ENCODE measurements around the gene ADARB1. TPM values are rescaled to one million over a fixed set of nuclear protein-coding genes. Genes with fewer than 3 reads are reported as not detected.

ADARB1 gene
- polyA plus RNA-seq, 1 of the 3 experiments (the other 2 are of a cell fraction): 7.8 TPM

- H3K36me3 ChIP-seq (replicated peaks in 1 of 2; ENCODE audit: control insufficient read depth in 1 of 2, insufficient read depth in 2 of 2, low read length in 1 of 2): peaks cover 0 to 11% of the 10 kb centered on the region in 2 experiments
- no peak for TF ChIP-seq GABPA (IDR thresholded peaks at IDR 0.05; ENCODE audit: low read depth)
- no peak for TF ChIP-seq EZH2phosphoT487 (IDR thresholded peaks at IDR 0.05; ENCODE audit: borderline replicate concordance, low read depth)
- no peak for TF ChIP-seq YY1 (IDR thresholded peaks at IDR 0.05; ENCODE audit: low read depth)
- no peak for TF ChIP-seq RFX5 (IDR thresholded peaks at IDR 0.05; ENCODE audit: low read length)
- TF ChIP-seq GATA2 (CRISPR knock-in tag; IDR thresholded peaks at IDR 0.05): no peak
- no peak for TF ChIP-seq RXRA (IDR thresholded peaks at IDR 0.05; ENCODE audit: borderline replicate concordance, low read depth)
- TF ChIP-seq TCF12 (IDR thresholded peaks at IDR 0.05): no peak
- TF ChIP-seq PBX3 (IDR thresholded peaks at IDR 0.05): no peak
- TF ChIP-seq, protein P1, sequence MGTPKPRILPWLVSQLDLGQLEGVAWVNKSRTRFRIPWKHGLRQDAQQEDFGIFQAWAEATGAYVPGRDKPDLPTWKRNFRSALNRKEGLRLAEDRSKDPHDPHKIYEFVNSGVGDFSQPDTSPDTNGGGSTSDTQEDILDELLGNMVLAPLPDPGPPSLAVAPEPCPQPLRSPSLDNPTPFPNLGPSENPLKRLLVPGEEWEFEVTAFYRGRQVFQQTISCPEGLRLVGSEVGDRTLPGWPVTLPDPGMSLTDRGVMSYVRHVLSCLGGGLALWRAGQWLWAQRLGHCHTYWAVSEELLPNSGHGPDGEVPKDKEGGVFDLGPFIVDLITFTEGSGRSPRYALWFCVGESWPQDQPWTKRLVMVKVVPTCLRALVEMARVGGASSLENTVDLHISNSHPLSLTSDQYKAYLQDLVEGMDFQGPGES (IDR thresholded peaks at IDR 0.05; ENCODE audit: low read depth, low read length): no peak
- no peak for TF ChIP-seq MEF2A (IDR thresholded peaks at IDR 0.05; ENCODE audit: borderline replicate concordance, low read depth)
- no peak for TF ChIP-seq ELF1 (IDR thresholded peaks at IDR 0.05)
- no peak for TF ChIP-seq FOXM1 (IDR thresholded peaks at IDR 0.05; ENCODE audit: low read depth)
- TF ChIP-seq FOXJ3 (CRISPR knock-in tag; IDR thresholded peaks at IDR 0.05): no peak
- TF ChIP-seq ZBTB33 (IDR thresholded peaks at IDR 0.05; ENCODE audit: borderline replicate concordance, low read depth): no peak
- no peak for TF ChIP-seq EP300 (IDR thresholded peaks at IDR 0.05; ENCODE audit: borderline replicate concordance in 1 of 2, low read depth in 1 of 2, low read length in 1 of 2)
- TF ChIP-seq POLR2AphosphoS5 (IDR thresholded peaks at IDR 0.05; ENCODE audit: low read depth, low read length): no peak
- TF ChIP-seq USF2 (IDR thresholded peaks at IDR 0.05; ENCODE audit: borderline replicate concordance, low read depth, low read length): no peak
- no peak for TF ChIP-seq TAF1 (IDR thresholded peaks at IDR 0.05; ENCODE audit: borderline replicate concordance, low read depth, low read length)
- ChIA-PET POLR2A (no interaction called here), CTCF (interaction anchor here (1.1 to 12.0 kb wide), 3 partner anchors 15 to 93 kb away, joined by 3 to 117 read pairs (median 4); no protein-coding TSS in a partner anchor)
- no peaks in the 10 kb centered on the region for H3K79me2 ChIP-seq (ENCODE audit: insufficient read depth)
- DNase-seq: no peak
- no peaks in the 10 kb centered on the region for H3K9me2 ChIP-seq
- no peaks in the 10 kb centered on the region for H3K27me3 ChIP-seq (ENCODE audit: insufficient read depth)
- H3K9ac ChIP-seq: no peak overlapping the region
- H2AFZ ChIP-seq (ENCODE audit: low read depth): no peak overlapping the region
- H3K27ac ChIP-seq (ENCODE audit: low read depth in 2 of 2, low read length in 1 of 2): no peak overlapping the region
- no peaks in the 10 kb centered on the region for H3K9me3 ChIP-seq
- 97% methylated on average over 9 of the region's 9 CpGs for WGBS (ENCODE audit: low lambda C conversion rate)
- no peaks in the 10 kb centered on the region for H3F3A ChIP-seq (replicated peaks; ENCODE audit: insufficient read depth)
- H3K4me2 ChIP-seq: no peak overlapping the region
- no peak overlapping the region for H3K4me3 ChIP-seq (ENCODE audit: low read depth in 2 of 2, low read length in 1 of 2)
- peaks cover 0 to 21% of the 10 kb centered on the region in 2 experiments; a peak in 2 of 4 replicates for H3K4me1 ChIP-seq (ENCODE audit: control insufficient read depth in 1 of 2, insufficient read depth in 2 of 2, low read depth in 1 of 2, low read length in 1 of 2)
- H4K20me1 ChIP-seq (ENCODE audit: insufficient read depth): no peaks in the 10 kb centered on the region
Observed at GRCh38 chr21:45207839-45208626, 133.7 kb downstream of the ADARB1 start.
